Neural cell (in vitro differentiated cells): ENCODE measurements around the gene PCMTD2.

Source experiments
- CTCF ChIP-seq: fragments of 450-650 bp; IDR thresholded peaks from 2 replicates; pipeline ENCODE4 v1.5.1; 2014; ENCODE audit warnings: antibody characterized with exemption, mild to moderate bottlenecking, moderate library complexity; ENCODE audit not compliant: poor library complexity, severe bottlenecking
- EP300 ChIP-seq: fragments of 450-650 bp; conservative IDR thresholded peaks from 2 replicates; pipeline ENCODE4 v1.6.1; 2014; ENCODE audit warnings: antibody characterized with exemption, mild to moderate bottlenecking, moderate library complexity; ENCODE audit not compliant: poor library complexity, severe bottlenecking
- EZH2 ChIP-seq: fragments of 200-600, 300-800 bp; shearing (Covaris generic), sonication (generic); IDR thresholded peaks from 2 replicates; pipeline ENCODE4 v1.6.1; 2014; ENCODE audit warnings: antibody characterized with exemption, low read length, borderline replicate concordance, mild to moderate bottlenecking; ENCODE audit not compliant: insufficient read depth, poor library complexity, severe bottlenecking
- RAD21 ChIP-seq: fragments of 450-650 bp; conservative IDR thresholded peaks from 2 replicates; pipeline ENCODE4 v1.6.1; 2014; ENCODE audit warnings: antibody characterized with exemption, mild to moderate bottlenecking, moderate library complexity
- TAF1 ChIP-seq: IDR thresholded peaks from 2 replicates; pipeline ENCODE4 v1.6.1; 2012; ENCODE audit warnings: low read depth

- TF ChIP-seq CTCF (no peak), EP300 (no peak), TAF1 (no peak), EZH2 (no peak), RAD21 (no peak)
Observed at GRCh38 chr20:64269604-64270411, 14.3 kb downstream of the PCMTD2 start.
